GM12865 (cell line): ENCODE measurements around the gene DOCK2.

Source experiments
- DNase-seq: peaks from one replicate; pipeline ENCODE4 v3.0.0; 2010; ENCODE audit warnings: low read depth
- H3K4me3 ChIP-seq: 2 replicates; pipeline ENCODE4 v1.5.1; 2011; ENCODE audit warnings: mild to moderate bottlenecking, low read depth, low read length, control low read depth
- CTCF ChIP-seq: IDR thresholded peaks from 2 replicates; pipeline ENCODE4 v1.5.1; 2011; ENCODE audit warnings: low read length, control low read depth, low read depth, inconsistent platforms; ENCODE audit not compliant: insufficient read depth; ENCODE audit errors: missing control alignments

Gene DOCK2

DNA sequence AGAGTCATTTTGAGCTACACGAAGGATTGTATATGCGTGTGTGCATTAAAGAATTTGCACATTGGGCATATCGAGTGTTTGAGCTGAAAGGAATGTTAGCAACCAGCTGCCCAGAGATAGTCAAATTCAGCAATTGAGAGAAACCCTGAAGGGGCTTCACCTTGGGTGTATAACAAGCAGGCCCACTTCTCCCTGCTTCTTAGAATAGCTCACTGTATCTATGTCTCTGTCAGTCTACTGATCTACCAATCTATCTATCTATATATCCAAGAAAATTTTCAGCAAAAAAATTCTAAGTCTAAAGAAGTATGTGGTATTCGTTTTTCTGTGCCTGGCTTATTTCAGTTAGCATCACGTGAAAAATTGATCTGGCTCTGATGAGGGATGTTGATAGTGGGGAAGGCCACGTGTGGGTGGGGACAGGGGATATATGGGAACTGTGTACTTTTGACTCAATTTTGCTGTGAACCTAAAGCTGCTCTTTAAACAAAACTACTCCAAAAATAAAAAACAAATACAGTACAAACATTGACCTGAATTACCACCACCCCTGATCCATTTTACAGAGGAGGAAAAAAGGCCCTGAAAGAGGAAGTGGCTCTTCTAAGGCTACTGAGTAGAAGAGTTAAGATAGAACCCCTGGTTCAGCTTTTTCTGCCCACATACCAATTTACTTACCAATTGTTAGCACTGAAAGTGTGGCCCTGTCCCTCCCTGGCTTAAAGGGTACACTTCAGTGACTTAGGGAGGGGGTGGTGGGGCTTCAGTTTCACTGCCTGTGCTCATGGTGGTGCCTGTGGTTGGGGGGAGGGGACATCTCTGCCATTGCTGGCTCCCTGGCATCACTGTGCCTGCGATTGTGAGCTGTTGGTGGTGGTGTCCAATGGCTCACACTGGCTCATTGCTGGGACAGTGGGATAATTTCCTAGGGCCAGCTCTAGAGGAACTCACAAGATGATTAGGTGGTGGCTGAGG is 141.8 kb downstream of the DOCK2 start:
- TF ChIP-seq CTCF, result no peak
- peak; percentile 84 for DNase-seq
- no peak overlapping the region for H3K4me3 ChIP-seq

- TF ChIP-seq CTCF, result no peak
- no peak overlapping the region for H3K4me3 ChIP-seq
- DNase-seq, result no peak
Observed at GRCh38 chr5:169781420-169782345, 144.6 kb downstream of the DOCK2 start.

DNA sequence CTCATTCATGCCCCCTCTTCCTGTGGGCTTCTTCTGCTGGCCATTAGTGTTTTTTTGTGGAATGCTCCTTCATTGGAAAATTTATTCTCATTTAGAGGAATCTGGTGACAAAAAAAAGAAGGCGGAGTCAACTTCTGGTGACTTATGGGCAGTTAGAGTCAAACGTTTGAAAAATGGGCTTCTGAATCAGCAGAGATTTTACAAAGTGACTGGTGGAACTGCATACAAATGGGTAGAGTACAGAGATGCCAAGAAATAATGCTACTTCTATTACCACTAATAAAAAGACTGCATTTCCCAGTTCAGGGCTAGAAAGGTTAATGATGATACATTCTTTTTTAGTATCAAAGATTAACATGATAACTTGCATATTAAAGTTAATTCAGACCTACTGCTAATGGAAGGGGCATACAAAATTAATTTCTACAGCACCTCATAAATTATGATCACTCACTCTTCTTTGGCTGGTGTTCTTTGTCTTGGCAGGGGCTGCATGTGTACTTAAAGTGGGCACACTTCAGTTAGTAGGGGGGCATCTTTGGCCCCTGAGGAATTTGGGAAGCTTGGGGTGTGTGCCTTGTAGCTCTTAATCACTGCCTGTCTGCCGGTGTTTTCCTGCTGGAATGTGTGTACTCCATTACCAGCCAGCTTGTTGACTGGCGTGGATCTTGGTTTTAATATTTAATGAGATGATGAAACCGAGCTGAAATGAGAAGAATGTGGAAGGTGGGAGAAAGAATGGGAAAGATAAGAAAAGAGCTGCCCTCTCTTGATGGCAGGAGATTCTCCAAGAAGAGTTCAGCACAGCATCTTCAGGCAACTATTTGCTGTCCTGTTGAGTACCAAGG is 148.9 kb downstream of the DOCK2 start:
- DNase-seq, result no peak
- no peak overlapping the region for H3K4me3 ChIP-seq
- no peak for TF ChIP-seq CTCF

GRCh38 chr5:169788168-169788567 is 151.1 kb downstream of the DOCK2 start:
- TF ChIP-seq CTCF, result no peak
- DNase-seq, result no peak
- H3K4me3 ChIP-seq, result no peak overlapping the region

DNA sequence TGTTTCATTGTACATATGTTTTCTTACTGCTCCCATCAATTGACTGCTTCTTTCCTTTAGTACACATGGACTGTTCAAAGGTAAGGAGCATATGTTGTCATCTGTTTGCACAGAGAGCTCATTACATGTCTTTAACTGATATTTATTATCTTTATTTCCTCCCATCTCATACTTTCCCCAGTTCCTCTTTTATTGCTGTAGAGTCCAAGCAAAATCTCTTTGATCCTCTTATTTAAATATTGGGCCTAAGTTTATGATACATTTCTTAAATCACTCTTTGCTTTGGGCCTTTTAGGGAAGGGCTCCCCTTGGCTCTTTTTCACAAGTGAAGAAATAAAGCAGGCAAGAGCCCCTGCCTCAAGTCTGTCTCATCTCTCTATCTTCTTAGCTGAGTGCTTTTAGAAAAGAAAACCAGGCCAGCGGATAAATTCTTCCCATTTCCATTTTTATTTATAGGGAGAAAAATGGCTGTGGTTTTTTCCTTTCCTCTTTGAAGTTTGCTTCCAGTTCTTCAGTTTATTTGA is 152.4 kb downstream of the DOCK2 start:
- H3K4me3 ChIP-seq, result no peak overlapping the region
- no peak for TF ChIP-seq CTCF
- no peak for DNase-seq

- no peak overlapping the region for H3K4me3 ChIP-seq
- no peak for TF ChIP-seq CTCF
- DNase-seq, result no peak
Observed at GRCh38 chr5:169791251-169791650, 154.2 kb downstream of the DOCK2 start.
